T-helper 1 cell treated with Interleukin-12 subunit alpha and Interleukin-12 subunit beta and Interleukin-4 antibody, amounts not matched to agents 30 μg/mL and 1 μg/mL, for 36 hours (primary cell): ENCODE data around the gene SLC47A1.

Experiments
- H3K27ac Mint-ChIP-seq: one replicate; pipeline ENCODE4 v1.8.0; 2021; ENCODE audit warnings: mild to moderate bottlenecking, mixed read lengths
- H3K27me3 Mint-ChIP-seq: one replicate; pipeline ENCODE4 v1.8.0; 2021; ENCODE audit warnings: low read depth, mixed read lengths
- H3K36me3 Mint-ChIP-seq: one replicate; pipeline ENCODE4 v1.8.0; 2021; ENCODE audit warnings: low read depth, mixed read lengths
- H3K4me1 Mint-ChIP-seq: one replicate; pipeline ENCODE4 v1.8.0; 2021; ENCODE audit warnings: low read depth, mixed read lengths
- H3K4me3 Mint-ChIP-seq: one replicate; pipeline ENCODE4 v1.8.0; 2021; ENCODE audit warnings: mild to moderate bottlenecking, moderate library complexity, mixed read lengths
- H3K9me3 Mint-ChIP-seq: one replicate; pipeline ENCODE4 v1.8.0; 2021; ENCODE audit warnings: mixed read lengths

The SLC47A1 gene

GRCh38 chr17:19538095-19539039, 4.7 kb downstream of the SLC47A1 start:
- Mint-ChIP-seq H3K9me3 (no peaks in the 10 kb centered on the region), H3K4me1 (no peaks in the 10 kb centered on the region), H3K27me3 (peaks cover 27% of the 10 kb centered on the region), H3K36me3 (no peaks in the 10 kb centered on the region), H3K4me3 (no peak overlapping the region), H3K27ac (no peak overlapping the region)

- no peak overlapping the region for H3K27ac Mint-ChIP-seq
- no peaks in the 10 kb centered on the region for H3K4me1 Mint-ChIP-seq
- H3K27me3 Mint-ChIP-seq, result peaks cover 26% of the 10 kb centered on the region
- no peak overlapping the region for H3K4me3 Mint-ChIP-seq
- no peaks in the 10 kb centered on the region for H3K36me3 Mint-ChIP-seq
- no peaks in the 10 kb centered on the region for H3K9me3 Mint-ChIP-seq
Measured at GRCh38 chr17:19539040-19539399, 5.4 kb downstream of the SLC47A1 start.

GRCh38 chr17:19539841-19540311, 6.2 kb downstream of the SLC47A1 start:
- H3K27ac Mint-ChIP-seq, result no peak overlapping the region
- no peaks in the 10 kb centered on the region for H3K36me3 Mint-ChIP-seq
- H3K9me3 Mint-ChIP-seq, result no peaks in the 10 kb centered on the region
- no peaks in the 10 kb centered on the region for H3K4me1 Mint-ChIP-seq
- peaks cover 19% of the 10 kb centered on the region for H3K27me3 Mint-ChIP-seq
- H3K4me3 Mint-ChIP-seq, result no peak overlapping the region

- Mint-ChIP-seq H3K4me3 (no peak overlapping the region), H3K9me3 (no peaks in the 10 kb centered on the region), H3K27me3 (peaks cover 15% of the 10 kb centered on the region), H3K36me3 (no peaks in the 10 kb centered on the region), H3K27ac (no peak overlapping the region), H3K4me1 (no peaks in the 10 kb centered on the region)
Measured at GRCh38 chr17:19540706-19541370, 7.2 kb downstream of the SLC47A1 start.

- Mint-ChIP-seq H3K27me3 (peaks cover 13% of the 10 kb centered on the region), H3K27ac (no peak overlapping the region), H3K9me3 (no peaks in the 10 kb centered on the region), H3K4me1 (no peaks in the 10 kb centered on the region), H3K4me3 (no peak overlapping the region), H3K36me3 (no peaks in the 10 kb centered on the region)
Measured at GRCh38 chr17:19541445-19541844, 7.8 kb downstream of the SLC47A1 start.

GRCh38 chr17:19542247-19542646, 8.6 kb downstream of the SLC47A1 start:
- H3K4me1 Mint-ChIP-seq, result no peaks in the 10 kb centered on the region

GRCh38 chr17:19544366-19544765, 10.7 kb downstream of the SLC47A1 start:
- Mint-ChIP-seq H3K4me3 (no peak overlapping the region), H3K27me3 (peaks cover 3% of the 10 kb centered on the region), H3K27ac (no peak overlapping the region), H3K36me3 (no peaks in the 10 kb centered on the region), H3K4me1 (no peaks in the 10 kb centered on the region), H3K9me3 (no peaks in the 10 kb centered on the region)

More at GRCh38 chr17:19542247-19542646, 8.6 kb downstream of the SLC47A1 start:
- Mint-ChIP-seq H3K4me3 (no peak overlapping the region), H3K27me3 (peaks cover 9% of the 10 kb centered on the region), H3K9me3 (no peaks in the 10 kb centered on the region), H3K27ac (no peak overlapping the region), H3K36me3 (no peaks in the 10 kb centered on the region)

GRCh38 chr17:19546289-19547065, 12.8 kb downstream of the SLC47A1 start:
- H3K9me3 Mint-ChIP-seq, result no peaks in the 10 kb centered on the region
- no peaks in the 10 kb centered on the region for H3K4me1 Mint-ChIP-seq
- H3K27ac Mint-ChIP-seq, result no peak overlapping the region
- no peak overlapping the region for H3K4me3 Mint-ChIP-seq
- no peaks in the 10 kb centered on the region for H3K36me3 Mint-ChIP-seq
- H3K27me3 Mint-ChIP-seq, result no peaks in the 10 kb centered on the region

GRCh38 chr17:19549746-19550623, 16.3 kb downstream of the SLC47A1 start:
- H3K36me3 Mint-ChIP-seq, result no peaks in the 10 kb centered on the region
- H3K9me3 Mint-ChIP-seq, result no peaks in the 10 kb centered on the region
- no peak overlapping the region for H3K27ac Mint-ChIP-seq
- H3K4me3 Mint-ChIP-seq, result no peak overlapping the region
- H3K27me3 Mint-ChIP-seq, result no peaks in the 10 kb centered on the region
- H3K4me1 Mint-ChIP-seq, result no peaks in the 10 kb centered on the region

- no peak overlapping the region for H3K4me3 Mint-ChIP-seq
- H3K9me3 Mint-ChIP-seq, result no peaks in the 10 kb centered on the region
- H3K27ac Mint-ChIP-seq, result no peak overlapping the region
- H3K4me1 Mint-ChIP-seq, result no peaks in the 10 kb centered on the region
- no peaks in the 10 kb centered on the region for H3K36me3 Mint-ChIP-seq
- no peaks in the 10 kb centered on the region for H3K27me3 Mint-ChIP-seq
Measured at GRCh38 chr17:19551165-19551564, 17.5 kb downstream of the SLC47A1 start.

GRCh38 chr17:19551591-19552148, 18.0 kb downstream of the SLC47A1 start:
- Mint-ChIP-seq H3K27me3 (peaks cover under 1% of the 10 kb centered on the region), H3K27ac (no peak overlapping the region), H3K36me3 (no peaks in the 10 kb centered on the region), H3K4me1 (no peaks in the 10 kb centered on the region), H3K9me3 (no peaks in the 10 kb centered on the region), H3K4me3 (no peak overlapping the region)

GRCh38 chr17:19553036-19553435, 19.4 kb downstream of the SLC47A1 start:
- H3K36me3 Mint-ChIP-seq, result no peaks in the 10 kb centered on the region
- no peaks in the 10 kb centered on the region for H3K9me3 Mint-ChIP-seq
- no peaks in the 10 kb centered on the region for H3K4me1 Mint-ChIP-seq
- H3K27me3 Mint-ChIP-seq, result peaks cover 4% of the 10 kb centered on the region
- no peak overlapping the region for H3K27ac Mint-ChIP-seq
- H3K4me3 Mint-ChIP-seq, result no peak overlapping the region

- no peaks in the 10 kb centered on the region for H3K4me1 Mint-ChIP-seq
- H3K4me3 Mint-ChIP-seq, result no peak overlapping the region
- H3K36me3 Mint-ChIP-seq, result no peaks in the 10 kb centered on the region
- H3K27me3 Mint-ChIP-seq, result peaks cover 4% of the 10 kb centered on the region
- no peak overlapping the region for H3K27ac Mint-ChIP-seq
- H3K9me3 Mint-ChIP-seq, result no peaks in the 10 kb centered on the region
Measured at GRCh38 chr17:19554393-19554792, 20.7 kb downstream of the SLC47A1 start.
